ENCODE results near the gene BMP2. TPM values are rescaled to one million over a fixed set of nuclear protein-coding genes. Genes with fewer than 3 reads are reported as not detected.

Gene BMP2
- total RNA-seq, 1 donor from 2014 or later, result 17.2 TPM

DNA sequence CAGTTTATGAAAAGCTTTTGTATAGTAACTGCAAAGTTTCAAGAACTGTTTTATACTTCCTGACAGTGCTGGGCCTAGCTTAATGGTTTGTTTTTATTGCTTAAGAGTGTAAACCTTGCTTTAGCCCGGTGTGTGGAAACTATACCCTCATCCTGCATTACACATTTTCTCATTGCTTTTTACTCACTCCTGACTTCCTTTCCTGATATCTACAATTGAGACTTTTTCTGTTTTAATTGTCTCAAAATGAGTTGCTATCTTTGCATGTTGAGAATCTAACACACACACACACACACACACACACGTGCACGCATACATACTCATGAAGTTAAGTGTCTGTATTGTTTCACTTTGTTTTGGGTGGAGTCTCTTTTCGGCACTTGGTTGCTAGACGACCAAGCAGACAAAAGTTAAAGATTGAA lies 16.7 kb downstream of the BMP2 start:
- no peak overlapping the region for H3K4me3 ChIP-seq (ENCODE audit: low read depth, low read length)
- H3K36me3 ChIP-seq (ENCODE audit: control insufficient read depth, insufficient read depth, low read length), result no peaks in the 10 kb centered on the region
- no peak for DNase-seq (ENCODE audit: low read depth)
- TF ChIP-seq, protein P1, sequence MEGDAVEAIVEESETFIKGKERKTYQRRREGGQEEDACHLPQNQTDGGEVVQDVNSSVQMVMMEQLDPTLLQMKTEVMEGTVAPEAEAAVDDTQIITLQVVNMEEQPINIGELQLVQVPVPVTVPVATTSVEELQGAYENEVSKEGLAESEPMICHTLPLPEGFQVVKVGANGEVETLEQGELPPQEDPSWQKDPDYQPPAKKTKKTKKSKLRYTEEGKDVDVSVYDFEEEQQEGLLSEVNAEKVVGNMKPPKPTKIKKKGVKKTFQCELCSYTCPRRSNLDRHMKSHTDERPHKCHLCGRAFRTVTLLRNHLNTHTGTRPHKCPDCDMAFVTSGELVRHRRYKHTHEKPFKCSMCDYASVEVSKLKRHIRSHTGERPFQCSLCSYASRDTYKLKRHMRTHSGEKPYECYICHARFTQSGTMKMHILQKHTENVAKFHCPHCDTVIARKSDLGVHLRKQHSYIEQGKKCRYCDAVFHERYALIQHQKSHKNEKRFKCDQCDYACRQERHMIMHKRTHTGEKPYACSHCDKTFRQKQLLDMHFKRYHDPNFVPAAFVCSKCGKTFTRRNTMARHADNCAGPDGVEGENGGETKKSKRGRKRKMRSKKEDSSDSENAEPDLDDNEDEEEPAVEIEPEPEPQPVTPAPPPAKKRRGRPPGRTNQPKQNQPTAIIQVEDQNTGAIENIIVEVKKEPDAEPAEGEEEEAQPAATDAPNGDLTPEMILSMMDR (IDR thresholded peaks at IDR 0.05; ENCODE audit: insufficient read depth, low read length, poor library complexity, severe bottlenecking), result no peak
- no peaks in the 10 kb centered on the region for H3K27me3 ChIP-seq (ENCODE audit: control insufficient read depth, insufficient read depth, low read length)

DNA sequence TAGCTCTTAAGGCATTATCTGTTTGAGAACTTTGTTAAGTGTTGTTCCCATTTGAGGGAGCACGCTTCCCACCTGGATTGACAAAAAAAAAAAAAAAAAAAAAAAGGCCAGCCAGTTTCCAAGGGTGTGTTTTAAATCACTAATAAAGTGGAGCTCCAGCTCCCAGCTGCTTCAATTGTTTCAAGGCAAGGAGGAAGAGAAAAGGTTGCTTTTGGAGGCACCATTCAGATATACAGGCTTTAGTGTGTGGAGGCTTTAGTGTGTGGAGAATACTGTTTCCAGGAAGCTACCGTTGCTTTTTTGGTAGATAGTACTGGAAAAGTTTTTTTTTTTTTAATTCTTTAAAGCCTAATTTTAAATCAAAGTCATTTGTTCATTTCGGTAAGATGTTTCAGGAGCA lies 17.3 kb downstream of the BMP2 start:
- TF ChIP-seq, protein P1 (IDR thresholded peaks at IDR 0.05; ENCODE audit: insufficient read depth, low read length, poor library complexity, severe bottlenecking), result no peak
- H3K27me3 ChIP-seq (ENCODE audit: control insufficient read depth, insufficient read depth, low read length), result no peaks in the 10 kb centered on the region
- H3K36me3 ChIP-seq (ENCODE audit: control insufficient read depth, insufficient read depth, low read length), result no peaks in the 10 kb centered on the region
- DNase-seq (ENCODE audit: low read depth), result no peak
- H3K4me3 ChIP-seq (ENCODE audit: low read depth, low read length), result no peak overlapping the region

DNA sequence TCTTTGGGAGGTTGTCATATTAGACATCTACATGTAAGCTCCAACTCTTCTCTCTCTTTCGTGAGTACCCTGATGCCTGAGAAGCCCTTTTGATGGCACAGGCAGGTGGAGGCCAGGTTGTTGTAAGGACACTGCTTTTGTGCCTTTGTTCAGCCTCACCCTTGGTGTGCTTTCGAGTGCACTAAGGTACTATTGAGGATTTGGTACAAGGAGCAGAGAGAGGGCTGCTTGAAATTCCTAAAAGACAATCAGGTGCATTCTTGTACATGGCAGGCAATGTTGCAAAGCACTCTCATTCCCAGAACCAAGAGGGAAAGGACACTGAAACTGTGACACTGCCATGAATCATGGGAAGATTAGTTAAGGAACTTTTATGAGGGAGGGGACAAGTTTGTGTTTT lies 19.1 kb downstream of the BMP2 start:
- TF ChIP-seq, protein P1 (IDR thresholded peaks at IDR 0.05; ENCODE audit: insufficient read depth, low read length, poor library complexity, severe bottlenecking), result no peak
- DNase-seq (ENCODE audit: low read depth), result no peak

DNA sequence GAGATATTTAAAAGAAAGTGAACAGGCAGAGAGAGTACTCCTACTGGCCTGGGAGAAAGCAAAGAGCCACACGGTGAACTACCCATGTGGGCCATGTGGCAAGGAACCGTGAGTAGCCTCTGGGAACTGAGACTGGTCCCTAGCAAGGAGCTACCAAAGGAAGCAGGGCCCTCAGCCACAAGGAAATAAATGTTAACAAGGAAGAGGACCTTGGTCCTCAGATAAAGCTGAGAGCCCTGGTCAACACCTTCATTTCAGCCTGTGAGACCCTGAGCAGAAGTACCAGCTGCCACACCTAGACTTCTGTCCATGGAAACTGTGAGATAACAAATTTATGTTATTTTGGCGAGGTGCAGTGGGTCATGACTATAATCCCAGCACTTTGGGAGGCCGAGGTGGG lies 25.3 kb downstream of the BMP2 start:
- DNase-seq (ENCODE audit: low read depth), result no peak
- H3K4me3 ChIP-seq (ENCODE audit: low read depth, low read length), result no peak overlapping the region
- no peaks in the 10 kb centered on the region for H3K27me3 ChIP-seq (ENCODE audit: control insufficient read depth, insufficient read depth, low read length)
- no peaks in the 10 kb centered on the region for H3K36me3 ChIP-seq (ENCODE audit: control insufficient read depth, insufficient read depth, low read length)
- TF ChIP-seq, protein P1 (IDR thresholded peaks at IDR 0.05; ENCODE audit: insufficient read depth, low read length, poor library complexity, severe bottlenecking), result no peak

More for the DNA sequence above, 19.1 kb downstream of the BMP2 start:
- no peaks in the 10 kb centered on the region for H3K27me3 ChIP-seq (ENCODE audit: control insufficient read depth, insufficient read depth, low read length)
- H3K36me3 ChIP-seq (ENCODE audit: control insufficient read depth, insufficient read depth, low read length), result no peaks in the 10 kb centered on the region
- no peak overlapping the region for H3K4me3 ChIP-seq (ENCODE audit: low read depth, low read length)

DNA sequence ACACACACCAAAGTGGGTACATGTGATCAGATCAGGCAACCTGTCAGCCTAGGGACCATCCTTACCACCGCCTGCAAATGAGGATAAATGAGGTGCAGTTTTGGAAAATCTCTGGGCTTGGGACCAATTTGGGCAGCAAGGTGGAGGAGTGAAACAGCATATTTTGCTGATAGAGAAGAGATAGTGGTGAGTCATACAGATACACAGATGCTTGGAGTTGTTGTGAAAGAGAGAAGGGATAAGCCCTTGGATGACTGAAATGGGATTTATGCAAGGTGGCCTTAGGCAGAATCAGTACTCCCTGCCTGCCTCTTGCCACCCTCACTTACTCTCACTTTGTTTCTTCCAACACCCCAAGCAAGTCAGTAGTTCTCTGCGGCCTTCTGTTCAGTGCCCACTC lies 34.7 kb downstream of the BMP2 start:
- TF ChIP-seq, protein P1 (IDR thresholded peaks at IDR 0.05; ENCODE audit: insufficient read depth, low read length, poor library complexity, severe bottlenecking), result no peak
- Histone ChIP-seq H3K36me3 (ENCODE audit: control insufficient read depth, insufficient read depth, low read length) (no peaks in the 10 kb centered on the region), H3K27me3 (ENCODE audit: control insufficient read depth, insufficient read depth, low read length) (no peaks in the 10 kb centered on the region), H3K4me3 (ENCODE audit: low read depth, low read length) (no peak overlapping the region)
- DNase-seq (ENCODE audit: low read depth), result no peak

DNA sequence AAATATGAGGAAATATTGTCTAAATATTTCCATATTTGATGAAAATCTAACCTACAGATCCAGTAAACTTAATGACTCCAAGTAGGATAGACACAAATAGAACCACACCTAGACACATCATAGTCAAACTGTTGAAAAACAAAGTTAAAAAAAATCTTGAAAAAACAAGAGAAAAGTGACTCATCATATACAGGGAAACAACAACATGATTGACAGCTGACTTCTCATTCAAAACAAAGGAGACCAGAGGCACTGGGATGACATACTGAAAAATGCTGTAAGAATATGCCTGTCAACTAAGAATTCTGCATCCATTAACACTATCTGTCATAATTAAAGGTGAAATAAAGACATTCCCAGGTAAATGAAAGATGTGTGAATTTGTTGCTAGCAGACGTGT lies 38.8 kb downstream of the BMP2 start:
- Histone ChIP-seq H3K36me3 (ENCODE audit: control insufficient read depth, insufficient read depth, low read length) (no peaks in the 10 kb centered on the region), H3K4me3 (ENCODE audit: low read depth, low read length) (no peak overlapping the region), H3K27me3 (ENCODE audit: control insufficient read depth, insufficient read depth, low read length) (no peaks in the 10 kb centered on the region)
- no peak for DNase-seq (ENCODE audit: low read depth)
- TF ChIP-seq, protein P1 (IDR thresholded peaks at IDR 0.05; ENCODE audit: insufficient read depth, low read length, poor library complexity, severe bottlenecking), result no peak

All from kidney epithelial cell (primary cell).